ENCODE data around the gene RGR. TPM values are rescaled to one million over a fixed set of nuclear protein-coding genes. Genes with fewer than 3 reads are reported as not detected.

The RGR gene
- total RNA-seq, 1 donor from 2014 or later = 1.9 TPM

DNA sequence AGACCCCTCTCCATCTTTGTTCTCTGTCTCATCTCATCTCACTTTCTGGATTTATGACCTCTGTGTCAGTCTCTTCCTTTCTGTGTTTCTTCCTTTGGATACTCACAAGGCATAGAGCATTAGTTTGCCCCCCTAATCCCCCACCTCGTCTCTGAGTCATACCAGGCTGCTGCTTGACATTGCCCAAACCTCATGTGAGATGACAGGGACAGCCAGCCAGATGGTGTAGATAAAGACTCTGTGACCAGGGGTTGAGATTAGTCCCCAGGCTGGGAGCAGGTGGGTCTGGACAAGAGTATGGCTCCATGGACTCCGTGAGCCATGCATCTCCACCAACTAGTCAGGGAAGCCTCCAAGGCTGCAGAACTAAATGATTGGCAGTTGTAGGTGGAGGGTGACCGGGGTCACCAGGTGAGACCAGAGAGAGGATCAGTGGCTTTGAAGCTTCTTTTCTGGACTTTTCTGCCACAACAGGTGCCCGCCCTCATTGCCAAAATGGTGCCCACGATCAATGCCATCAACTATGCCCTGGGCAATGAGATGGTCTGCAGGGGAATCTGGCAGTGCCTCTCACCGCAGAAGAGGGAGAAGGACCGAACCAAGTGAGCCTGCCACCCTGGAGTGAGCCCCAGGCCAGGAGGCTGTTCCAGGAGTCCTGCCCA, 13.3 kb downstream of the RGR start:
- Histone ChIP-seq H3K4me2 (no peak overlapping the region), H3K27me3 (peaks cover 10% of the 10 kb centered on the region), H3K9me3 (ENCODE audit: low read depth) (no peaks in the 10 kb centered on the region), H2AFZ (replicated peaks) (no peak overlapping the region), H3K4me1 (peaks cover 4% of the 10 kb centered on the region), H3K36me3 (no peaks in the 10 kb centered on the region), H3K4me3 (no peak overlapping the region), H4K20me1 (ENCODE audit: low read depth) (no peaks in the 10 kb centered on the region), H3K79me2 (ENCODE audit: low read depth) (no peaks in the 10 kb centered on the region), H3K9ac (no peak overlapping the region), H3F3A (ENCODE audit: low read depth) (no peaks in the 10 kb centered on the region), H3K27ac (no peak overlapping the region)
- TF ChIP-seq EZH2phosphoT487 (IDR thresholded peaks at IDR 0.05) = no peak
- no peak for TF ChIP-seq EZH2 (IDR thresholded peaks at IDR 0.05)
- no peak for TF ChIP-seq CTCF (IDR thresholded peaks at IDR 0.05)
- no peak overlapping the region for H3K27ac Mint-ChIP-seq
- H3K36me3 Mint-ChIP-seq = no peaks in the 10 kb centered on the region
- H3K27me3 Mint-ChIP-seq (ENCODE audit: insufficient read depth, low read depth) = peaks cover 6% of the 10 kb centered on the region
- H3K4me3 Mint-ChIP-seq = no peak overlapping the region
- H3K9me3 Mint-ChIP-seq = peaks cover 2% of the 10 kb centered on the region
- H3K4me1 Mint-ChIP-seq = peaks cover 2% of the 10 kb centered on the region
- DNase-seq (ENCODE audit: low spot score) = no peak

GRCh38 chr10:84261236-84261915, 16.5 kb downstream of the RGR start:
- peaks cover 8% of the 10 kb centered on the region for H3K27me3 Mint-ChIP-seq (ENCODE audit: insufficient read depth, low read depth)
- no peaks in the 10 kb centered on the region for H3F3A ChIP-seq (ENCODE audit: low read depth)
- peaks cover 14% of the 10 kb centered on the region for H3K4me1 Mint-ChIP-seq
- no peaks in the 10 kb centered on the region for H3K36me3 Mint-ChIP-seq
- no peak overlapping the region for H3K4me2 ChIP-seq
- H3K27ac Mint-ChIP-seq = no peak overlapping the region
- no peaks in the 10 kb centered on the region for H3K9me3 ChIP-seq (ENCODE audit: low read depth)
- H3K4me3 ChIP-seq = no peak overlapping the region
- H3K36me3 ChIP-seq = no peaks in the 10 kb centered on the region
- no peak overlapping the region for H3K9ac ChIP-seq
- no peaks in the 10 kb centered on the region for H4K20me1 ChIP-seq (ENCODE audit: low read depth)
- no peak for TF ChIP-seq CTCF (IDR thresholded peaks at IDR 0.05)
- no peak for TF ChIP-seq EZH2phosphoT487 (IDR thresholded peaks at IDR 0.05)
- TF ChIP-seq EZH2 (IDR thresholded peaks at IDR 0.05) = no peak
- no peaks in the 10 kb centered on the region for H3K4me1 ChIP-seq
- H3K4me3 Mint-ChIP-seq = no peak overlapping the region
- H3K9me3 Mint-ChIP-seq = peaks cover 2% of the 10 kb centered on the region
- H3K27me3 ChIP-seq = peaks cover 11% of the 10 kb centered on the region
- no peak for DNase-seq (ENCODE audit: low spot score)
- no peak overlapping the region for H2AFZ ChIP-seq (replicated peaks)
- no peak overlapping the region for H3K27ac ChIP-seq
- no peaks in the 10 kb centered on the region for H3K79me2 ChIP-seq (ENCODE audit: low read depth)

DNA sequence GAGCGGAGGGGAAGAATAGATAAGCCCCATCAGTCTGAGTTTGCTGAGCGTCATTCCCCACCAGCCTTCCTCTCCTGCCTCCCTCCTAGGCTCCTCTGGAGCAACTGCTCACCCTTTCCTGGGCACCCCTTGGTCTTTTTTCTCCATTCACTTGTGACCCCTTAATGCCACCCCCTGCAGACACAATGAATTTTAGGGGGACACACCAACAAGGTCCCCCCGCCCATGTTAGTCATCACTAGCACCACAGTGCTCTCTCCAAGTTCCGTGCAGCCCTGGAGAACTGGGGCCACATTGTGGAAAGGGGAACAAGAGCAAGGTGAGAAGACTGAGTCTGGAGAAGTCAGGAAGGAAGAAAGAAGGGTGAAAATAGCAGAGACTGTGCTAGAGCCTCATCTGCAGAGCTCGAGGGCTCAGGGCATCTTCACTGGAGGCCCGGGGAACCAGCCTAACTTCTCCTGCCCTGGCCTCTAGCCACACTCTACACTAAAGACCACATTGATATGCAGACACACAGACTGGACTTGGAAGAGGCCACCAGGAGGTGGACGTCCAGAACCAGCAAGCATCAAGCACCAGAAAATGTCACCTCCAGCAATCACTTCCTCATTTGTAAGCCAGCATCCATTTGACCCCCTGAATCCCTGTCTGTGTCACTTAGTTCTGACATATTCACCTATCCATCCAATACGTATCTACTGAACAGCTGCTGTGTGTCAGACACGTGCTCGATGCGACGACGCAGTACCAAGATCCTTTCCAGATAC, 17.5 kb downstream of the RGR start:
- H3K27ac Mint-ChIP-seq = no peak overlapping the region
- peaks cover 12% of the 10 kb centered on the region for H3K4me1 Mint-ChIP-seq
- Histone ChIP-seq H3K9ac (no peak overlapping the region), H3K9me3 (ENCODE audit: low read depth) (no peaks in the 10 kb centered on the region), H3K36me3 (no peaks in the 10 kb centered on the region), H3K4me2 (no peak overlapping the region), H3K4me1 (no peaks in the 10 kb centered on the region), H3K4me3 (no peak overlapping the region), H3K27ac (no peak overlapping the region), H3F3A (ENCODE audit: low read depth) (no peaks in the 10 kb centered on the region), H4K20me1 (ENCODE audit: low read depth) (no peaks in the 10 kb centered on the region), H3K27me3 (peaks cover 4% of the 10 kb centered on the region), H2AFZ (replicated peaks) (no peak overlapping the region), H3K79me2 (ENCODE audit: low read depth) (no peaks in the 10 kb centered on the region)
- peaks cover 2% of the 10 kb centered on the region for H3K9me3 Mint-ChIP-seq
- TF ChIP-seq CTCF (IDR thresholded peaks at IDR 0.05) (no peak), EZH2phosphoT487 (IDR thresholded peaks at IDR 0.05) (no peak), EZH2 (IDR thresholded peaks at IDR 0.05) (no peak)
- no peak for DNase-seq (ENCODE audit: low spot score)
- H3K36me3 Mint-ChIP-seq = no peaks in the 10 kb centered on the region
- H3K27me3 Mint-ChIP-seq (ENCODE audit: insufficient read depth, low read depth) = peaks cover 4% of the 10 kb centered on the region
- H3K4me3 Mint-ChIP-seq = no peak overlapping the region
